Psoas muscle (tissue), 8 donors: ENCODE measurements around the gene AVEN. TPM values are rescaled to one million over a fixed set of nuclear protein-coding genes. Genes with fewer than 3 reads are reported as not detected.

Experiments used
- ATAC-seq, 4 donors: fragments of 200-7000 bp; cut with Tn5 transposase; one replicate each; pipeline ENCODE4 v1.9.1; 2020; ENCODE audit warnings: moderate library complexity in 3 of 4, mild to moderate bottlenecking in 2 of 4
- DNase-seq, 2 donors: peaks; one replicate each; pipeline ENCODE4 v3.0.0-alpha.2; 2020
- H3K27ac ChIP-seq: fragments of 200-600 bp; one replicate; pipeline ENCODE4 v1.8.0; 2022
- H3K27me3 ChIP-seq, 3 donors: fragments of 200-600 bp in 1 of 3; one replicate each; pipeline versions ENCODE4 v1.6.1 to v1.8.0; 2013 to 2022; ENCODE audit warnings: low read length in 2 of 3, mild to moderate bottlenecking in 2 of 3, moderate library complexity in 1 of 3; ENCODE audit not compliant: insufficient read depth in 3 of 3
- H3K36me3 ChIP-seq, 2 donors: fragments of 200-600 bp in 1 of 2; one replicate each; pipeline versions ENCODE4 v1.6.1 to v1.8.0; 2013 to 2022; ENCODE audit warnings: low read depth in 1 of 2, mild to moderate bottlenecking in 1 of 2, moderate library complexity in 1 of 2; ENCODE audit not compliant: insufficient read depth in 1 of 2
- H3K4me1 ChIP-seq: fragments of 200-600 bp; one replicate; pipeline ENCODE4 v1.8.0; 2022
- H3K4me3 ChIP-seq: fragments of 200-600 bp; one replicate; pipeline ENCODE4 v1.8.0; 2022; ENCODE audit warnings: mild to moderate bottlenecking
- H3K9me3 ChIP-seq: fragments of 200-600 bp; one replicate; pipeline ENCODE4 v1.8.0; 2022
- WGBS, 3 donors: extraction: QIAGEN DNeasy Blood & Tissue Kit; methylation state at CpG; one replicate each; pipeline versions ENCODE4 v1.1.6 to v1.1.7; 2013; 5-methylcytosine and 5-hydroxymethylcytosine counted together
- intact Hi-C, 2 donors: fragments of 100-400 bp; cut with DNase I; formaldehyde crosslinking; loops; one replicate each; pipeline versions ENCODE4 v1.11.0 to v1.14.2; 2022
- polyA plus RNA-seq, 3 donors: library from polyadenylated mRNA; stranded (reverse); fragments of 200-250 nt; gene quantifications; one replicate each; pipeline ENCODE4 v1.2.3, GENCODE V29; 2013
- total RNA-seq, 4 donors: library from RNA; stranded (reverse); fragmentation: NEBNext Ultra II Directional in 2 of 4; extraction: Animal tissue kit (Norgen Biotek cat#: 25700) in 2 of 4; gene quantifications; one replicate each; pipeline versions ENCODE4 v1.2.1 to v1.2.4, GENCODE V29; 2021 to 2023
- TF ChIP-seq, protein P1 (sequence below): fragments of 200-600 bp; IDR thresholded peaks from one replicate; pipeline ENCODE4 v1.8.0; 2022; ENCODE audit warnings: antibody characterized with exemption
- donor health status: healthy with polysubstance abuse.
- donor health status: DM: no; HTN: no; CAD: no; lungs with moderate emphysema.
- donor health status: Bipolar disorder and iron deficiency.
- donor health status: healthy.
- donor health status: DM: yes; HTN: yes; CAD: no.
- donor health status: DM: no; HTN: no; CAD: no.
- donor health status: DM: no; HTN: no; CAD: no.
- donor health status: DM: yes; HTN: yes; CAD: no.

AVEN gene
- total and polyA plus RNA-seq, 7 donors = 17.2 to 30.3 (median 22.3) TPM

DNA sequence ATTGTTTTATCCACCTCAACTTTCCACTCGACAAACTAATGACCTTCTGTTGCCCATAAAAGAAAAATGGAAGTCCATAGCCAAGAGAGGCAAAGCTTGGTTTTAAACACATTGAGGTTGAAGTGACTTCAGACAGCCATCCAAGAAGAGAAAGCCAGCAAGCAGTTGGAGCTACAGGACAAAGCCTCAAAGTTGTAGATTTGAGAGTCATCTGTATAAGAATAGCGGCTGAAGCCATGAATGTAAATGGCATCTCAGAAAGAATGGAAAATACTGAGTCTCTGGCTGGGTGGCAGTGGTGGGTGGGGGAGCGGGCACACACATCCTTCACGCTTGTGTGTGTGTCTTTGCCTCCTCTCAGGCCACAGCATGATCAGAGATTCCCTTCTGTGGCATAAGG, 194.8 kb downstream of the AVEN start:
- no peaks in the 10 kb centered on the region for H3K9me3 ChIP-seq
- H3K36me3 ChIP-seq = peaks cover 0 to 35% of the 10 kb centered on the region in 2 donors
- no peak overlapping the region for H3K27ac ChIP-seq
- intact Hi-C loops = loop anchor here in 1 of 2 donors (10.0 kb wide), 1 partner anchor 61 kb away; no protein-coding TSS in a partner anchor
- no peaks in the 10 kb centered on the region for H3K27me3 ChIP-seq
- TF ChIP-seq, protein P1, sequence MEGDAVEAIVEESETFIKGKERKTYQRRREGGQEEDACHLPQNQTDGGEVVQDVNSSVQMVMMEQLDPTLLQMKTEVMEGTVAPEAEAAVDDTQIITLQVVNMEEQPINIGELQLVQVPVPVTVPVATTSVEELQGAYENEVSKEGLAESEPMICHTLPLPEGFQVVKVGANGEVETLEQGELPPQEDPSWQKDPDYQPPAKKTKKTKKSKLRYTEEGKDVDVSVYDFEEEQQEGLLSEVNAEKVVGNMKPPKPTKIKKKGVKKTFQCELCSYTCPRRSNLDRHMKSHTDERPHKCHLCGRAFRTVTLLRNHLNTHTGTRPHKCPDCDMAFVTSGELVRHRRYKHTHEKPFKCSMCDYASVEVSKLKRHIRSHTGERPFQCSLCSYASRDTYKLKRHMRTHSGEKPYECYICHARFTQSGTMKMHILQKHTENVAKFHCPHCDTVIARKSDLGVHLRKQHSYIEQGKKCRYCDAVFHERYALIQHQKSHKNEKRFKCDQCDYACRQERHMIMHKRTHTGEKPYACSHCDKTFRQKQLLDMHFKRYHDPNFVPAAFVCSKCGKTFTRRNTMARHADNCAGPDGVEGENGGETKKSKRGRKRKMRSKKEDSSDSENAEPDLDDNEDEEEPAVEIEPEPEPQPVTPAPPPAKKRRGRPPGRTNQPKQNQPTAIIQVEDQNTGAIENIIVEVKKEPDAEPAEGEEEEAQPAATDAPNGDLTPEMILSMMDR = no peak
- no peaks in the 10 kb centered on the region for H3K4me1 ChIP-seq
- WGBS, 3 donors = 80 to 90% (median 89%) methylated on average over 4 of the region's 4 CpGs
- H3K4me3 ChIP-seq = no peak overlapping the region
- DNase-seq (no peak), ATAC-seq (no peak)

DNA sequence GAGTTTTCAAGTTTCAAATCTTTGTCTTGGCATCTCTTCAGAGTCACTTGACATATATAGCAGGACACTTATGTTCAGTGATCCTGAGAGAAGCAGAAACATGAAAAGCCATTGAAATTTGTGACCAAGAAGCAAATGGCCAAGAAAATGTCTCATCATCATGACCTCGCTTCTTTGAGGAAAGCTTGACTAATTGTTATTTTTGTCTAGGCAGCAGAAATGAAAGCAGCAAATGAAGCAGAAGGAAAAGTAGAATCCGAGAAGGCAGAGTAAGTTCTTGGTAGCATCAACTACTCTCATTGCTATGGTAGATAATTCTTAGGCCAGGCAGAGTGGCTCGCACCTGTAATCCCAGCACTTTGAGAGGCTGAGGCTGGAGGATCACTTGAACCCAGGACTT, 198.4 kb downstream of the AVEN start:
- no peak for DNase-seq
- no peak overlapping the region for H3K27ac ChIP-seq
- no peaks in the 10 kb centered on the region for H3K27me3 ChIP-seq
- ATAC-seq = no peak
- H3K9me3 ChIP-seq = no peaks in the 10 kb centered on the region
- TF ChIP-seq, protein P1 = no peak
- no peak overlapping the region for H3K4me3 ChIP-seq
- H3K4me1 ChIP-seq = peaks cover 5% of the 10 kb centered on the region
- 90 to 98% (median 91%) methylated on average over 3 of the region's 3 CpGs for WGBS, 3 donors
- intact Hi-C loops = loop anchor here in 1 of 2 donors (10.0 kb wide), 1 partner anchor 64 kb away; no protein-coding TSS in a partner anchor
- peaks cover 0 to 25% of the 10 kb centered on the region in 2 donors for H3K36me3 ChIP-seq

DNA sequence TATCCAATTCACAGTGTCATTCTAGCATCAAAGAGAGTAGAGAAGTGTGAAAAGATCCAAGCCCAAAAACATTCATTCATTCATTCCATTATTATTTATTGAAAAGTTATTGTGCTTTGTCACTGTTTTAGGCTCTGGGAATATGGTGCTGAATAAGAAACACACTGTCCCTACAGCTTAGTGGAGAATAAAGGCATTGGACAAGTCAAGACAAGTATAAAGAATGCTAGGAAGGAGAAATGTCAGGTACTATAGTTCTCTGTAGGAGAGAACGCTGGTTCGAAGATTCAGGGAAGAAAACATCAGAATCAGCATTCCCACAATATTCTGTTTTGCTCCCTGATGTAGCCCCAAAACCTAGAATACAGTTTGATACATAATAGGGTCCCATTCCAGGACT, 199.5 kb downstream of the AVEN start:
- intact Hi-C loops = no loop called here
- WGBS, 3 donors = 92 to 95% (median 93%) methylated on average over 2 of the region's 2 CpGs
- no peak overlapping the region for H3K4me3 ChIP-seq
- peaks cover 5% of the 10 kb centered on the region for H3K4me1 ChIP-seq
- no peaks in the 10 kb centered on the region for H3K27me3 ChIP-seq
- ATAC-seq = no peak
- H3K36me3 ChIP-seq = peaks cover 0 to 20% of the 10 kb centered on the region in 2 donors
- TF ChIP-seq, protein P1 = no peak
- no peak overlapping the region for H3K27ac ChIP-seq
- DNase-seq = no peak
- no peaks in the 10 kb centered on the region for H3K9me3 ChIP-seq

DNA sequence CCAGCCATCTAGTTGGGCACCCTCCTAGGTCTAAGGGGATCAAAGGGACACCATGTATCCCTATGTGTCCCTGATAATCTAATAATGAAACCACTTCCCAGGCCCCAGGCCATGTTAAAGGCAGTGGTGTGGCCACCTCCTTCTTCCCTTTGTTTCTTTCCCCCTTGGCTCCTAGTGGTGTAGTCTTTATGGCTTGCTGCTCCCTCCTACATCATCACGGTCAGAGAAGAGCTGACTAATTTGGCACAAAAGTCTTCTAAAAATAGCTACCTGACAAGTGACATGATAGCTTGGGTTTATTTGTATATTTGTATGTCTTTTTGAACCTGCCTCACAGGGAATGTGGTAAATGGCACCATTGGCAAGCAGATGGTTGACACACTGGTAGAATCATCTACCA, 201.7 kb downstream of the AVEN start:
- ATAC-seq (peak; percentile 71 to 80 (median 78)), DNase-seq (no peak)
- intact Hi-C loops = no loop called here
- Histone ChIP-seq H3K4me3 (no peak overlapping the region), H3K36me3 (peaks cover 0 to 14% of the 10 kb centered on the region in 2 donors), H3K27me3 (no peaks in the 10 kb centered on the region), H3K27ac (peak overlapping the region; percentile 16), H3K9me3 (no peaks in the 10 kb centered on the region), H3K4me1 (peaks cover 5% of the 10 kb centered on the region)
- TF ChIP-seq, protein P1 = no peak
- WGBS, 3 donors = 14 to 24% (median 18%) methylated on average over 1 of the region's 1 CpG
